H9 (cell line): Measurements from ENCODE around the gene GHR. TPM values are rescaled to one million over a fixed set of nuclear protein-coding genes. Genes with fewer than 3 reads are reported as not detected.

Experiments used
- DNase-seq: peaks from one replicate; pipeline ENCODE4 v3.0.0-alpha.2; 2017
- H2AFZ ChIP-seq: one replicate; pipeline ENCODE4 v1.6.1; 2013; ENCODE audit warnings: mild to moderate bottlenecking, low read length, control low read depth, moderate library complexity
- H2AK5ac ChIP-seq: 2 replicates; pipeline ENCODE4 v1.6.1; 2013; ENCODE audit warnings: low read length, control low read depth, mixed read lengths; ENCODE audit not compliant: insufficient read length
- H2BK120ac ChIP-seq: one replicate; pipeline ENCODE4 v1.6.1; 2013; ENCODE audit warnings: low read depth, mild to moderate bottlenecking, low read length, control low read depth, inconsistent platforms; ENCODE audit not compliant: poor library complexity, severe bottlenecking
- H2BK12ac ChIP-seq: 2 replicates; pipeline ENCODE4 v1.6.1; 2013; ENCODE audit warnings: low read length, control low read depth, mixed read lengths, low read depth; ENCODE audit not compliant: insufficient read length
- H2BK15ac ChIP-seq: 2 replicates; pipeline ENCODE4 v1.6.1; 2013; ENCODE audit warnings: low read depth, low read length, control low read depth
- H2BK20ac ChIP-seq: one replicate; pipeline ENCODE4 v1.6.1; 2013; ENCODE audit warnings: low read depth, mild to moderate bottlenecking, low read length, control low read depth, inconsistent platforms; ENCODE audit not compliant: poor library complexity, severe bottlenecking
- H2BK5ac ChIP-seq: 2 replicates; pipeline ENCODE4 v1.6.1; 2013; ENCODE audit warnings: low read length, control low read depth, mixed read lengths; ENCODE audit not compliant: insufficient read length
- H3K14ac ChIP-seq: 2 replicates; pipeline ENCODE4 v1.6.1; 2013; ENCODE audit warnings: low read length, control low read depth; ENCODE audit not compliant: insufficient read depth
- H3K18ac ChIP-seq: 2 replicates; pipeline ENCODE4 v1.6.1; 2013; ENCODE audit warnings: low read depth, mild to moderate bottlenecking, mixed read lengths, low read length, control low read depth; ENCODE audit not compliant: insufficient read length
- H3K23ac ChIP-seq: 2 replicates; pipeline ENCODE4 v1.6.1; 2013; ENCODE audit warnings: low read length, control low read depth, mixed read lengths, low read depth; ENCODE audit not compliant: insufficient read length
- H3K23me2 ChIP-seq: 2 replicates; pipeline ENCODE4 v1.6.1; 2013; ENCODE audit warnings: low read depth, mild to moderate bottlenecking, mixed read lengths, low read length, control low read depth; ENCODE audit not compliant: insufficient read length, poor library complexity, severe bottlenecking
- H3K27ac ChIP-seq: 2 replicates; pipeline ENCODE4 v1.5.1; 2013; ENCODE audit warnings: low read length, control low read depth, mixed read lengths, low read depth; ENCODE audit not compliant: insufficient read length
- H3K27me3 ChIP-seq: 2 replicates; pipeline ENCODE4 v1.6.1; 2013; ENCODE audit warnings: low read length, control low read depth, inconsistent platforms; ENCODE audit not compliant: insufficient read depth
- H3K4ac ChIP-seq: 2 replicates; pipeline ENCODE4 v1.6.1; 2013; ENCODE audit warnings: low read depth, mild to moderate bottlenecking, control low read depth, inconsistent platforms, low read length, moderate library complexity
- H3K4me1 ChIP-seq: 2 replicates; pipeline ENCODE4 v1.6.1; 2013; ENCODE audit warnings: low read length, control low read depth, inconsistent platforms; ENCODE audit not compliant: insufficient read depth
- H3K4me2 ChIP-seq: 2 replicates; pipeline ENCODE4 v1.6.1; 2013; ENCODE audit warnings: low read length, control low read depth, mixed read lengths; ENCODE audit not compliant: insufficient read length, insufficient read depth
- H3K56ac ChIP-seq: 2 replicates; pipeline ENCODE4 v1.6.1; 2013; ENCODE audit warnings: low read depth, mild to moderate bottlenecking, mixed read lengths, low read length, control low read depth; ENCODE audit not compliant: insufficient read length
- H3K79me1 ChIP-seq: 2 replicates; pipeline ENCODE4 v1.6.1; 2013; ENCODE audit warnings: low read depth, mild to moderate bottlenecking, moderate library complexity, low read length, control low read depth, inconsistent platforms; ENCODE audit not compliant: insufficient read depth, poor library complexity, severe bottlenecking
- H3K79me2 ChIP-seq: 2 replicates; pipeline ENCODE4 v1.6.1; 2013; ENCODE audit warnings: low read length, control low read depth, inconsistent platforms; ENCODE audit not compliant: insufficient read depth
- H3K9ac ChIP-seq: 2 replicates; pipeline ENCODE4 v1.6.1; 2013; ENCODE audit warnings: low read length, control low read depth, mixed read lengths; ENCODE audit not compliant: insufficient read length; ENCODE audit errors: extremely low read depth
- H3K9me3 ChIP-seq: one replicate; pipeline ENCODE4 v1.6.1; 2013; ENCODE audit warnings: low read depth, low read length, inconsistent platforms; ENCODE audit not compliant: control insufficient read depth
- H3T11ph ChIP-seq: one replicate; pipeline ENCODE4 v1.6.1; 2013; ENCODE audit warnings: mild to moderate bottlenecking, low read length, control low read depth, inconsistent platforms
- H4K20me1 ChIP-seq: one replicate; pipeline ENCODE4 v1.6.1; 2013; ENCODE audit not compliant: control insufficient read depth, insufficient read length, insufficient read depth
- H4K5ac ChIP-seq: 2 replicates; pipeline ENCODE4 v1.6.1; 2013; ENCODE audit warnings: low read depth, mild to moderate bottlenecking, mixed read lengths, low read length, control low read depth; ENCODE audit not compliant: insufficient read length
- H4K8ac ChIP-seq: replicated peaks from 2 replicates; pipeline ENCODE4 v1.6.1; 2013; ENCODE audit warnings: low read length, control low read depth, mixed read lengths, low read depth; ENCODE audit not compliant: insufficient read length
- H4K91ac ChIP-seq: 2 replicates; pipeline ENCODE4 v1.6.1; 2013; ENCODE audit warnings: low read depth, mild to moderate bottlenecking, moderate library complexity, mixed read lengths, low read length, control low read depth; ENCODE audit not compliant: insufficient read length
- H3K27ac Mint-ChIP-seq, 3 experiments: 2 replicates in 2 of 3; 3 replicates in 1 of 3; pipeline ENCODE4 v1.8.0; 2020 to 2021; ENCODE audit warnings: mixed read lengths in 3 of 3, mild to moderate bottlenecking in 1 of 3, moderate library complexity in 1 of 3
- H3K27me3 Mint-ChIP-seq: 2 replicates; pipeline ENCODE4 v1.8.0; 2021; ENCODE audit warnings: low read depth, mild to moderate bottlenecking, moderate library complexity, mixed read lengths
- H3K36me3 Mint-ChIP-seq, 3 experiments: 2 replicates in 2 of 3; 3 replicates in 1 of 3; pipeline ENCODE4 v1.8.0; 2020 to 2021; ENCODE audit warnings: low read depth in 3 of 3, mixed read lengths in 3 of 3; ENCODE audit not compliant: insufficient read depth in 1 of 3
- H3K4me1 Mint-ChIP-seq, 2 experiments: 2 replicates each; pipeline ENCODE4 v1.8.0; 2020; ENCODE audit warnings: mixed read lengths in 2 of 2
- H3K4me3 Mint-ChIP-seq, 2 experiments: 2 replicates in 1 of 2; 3 replicates in 1 of 2; pipeline ENCODE4 v1.8.0; 2020 to 2021; ENCODE audit warnings: mild to moderate bottlenecking in 2 of 2, mixed read lengths in 2 of 2, moderate library complexity in 1 of 2
- H3K9me3 Mint-ChIP-seq, 2 experiments: 2 replicates in 1 of 2; 3 replicates in 1 of 2; pipeline ENCODE4 v1.8.0; 2020; ENCODE audit warnings: mild to moderate bottlenecking in 2 of 2, mixed read lengths in 2 of 2, moderate library complexity in 1 of 2
- CTCF ChIP-seq: fragments of 200-600 bp; sonication (generic); conservative IDR thresholded peaks from 3 replicates; pipeline ENCODE4 v1.8.0; 2021; ENCODE audit warnings: antibody characterized with exemption, mild to moderate bottlenecking
- WGBS: extraction: QIAGEN DNeasy Blood & Tissue Kit; methylation state at CpG from one replicate; pipeline ENCODE4 v1.1.7; 2013; ENCODE audit warnings: missing lambda C conversion rate, low lambda C conversion rate, mixed read lengths; ENCODE audit not compliant: insufficient read length; ENCODE audit errors: extremely low coverage; 5-methylcytosine and 5-hydroxymethylcytosine counted together
- total RNA-seq: library from RNA; stranded (reverse); gene quantifications from 2 replicates; pipeline ENCODE4 v1.2.1, GENCODE V29; 2021

Gene GHR
- total RNA-seq, 1 experiment from 2014 or later, result 0.20 TPM

GRCh38 chr5:42636425-42636824 is 213.2 kb downstream of the GHR start:
- H3K18ac ChIP-seq, result no peak overlapping the region
- no peaks in the 10 kb centered on the region for H3K36me3 Mint-ChIP-seq
- TF ChIP-seq CTCF, result peak; percentile 53
- no peak overlapping the region for H3K27ac ChIP-seq
- H3K9ac ChIP-seq, result no peak overlapping the region
- H3K23ac ChIP-seq, result no peak overlapping the region
- H3K9me3 Mint-ChIP-seq, result no peaks in the 10 kb centered on the region
- no peak overlapping the region for H2BK12ac ChIP-seq
- no peak overlapping the region for H3K4me3 Mint-ChIP-seq
- H3K79me2 ChIP-seq, result no peaks in the 10 kb centered on the region
- no CpG with 5 or more reads among the region's 2 CpGs for WGBS
- H3T11ph ChIP-seq, result no peak overlapping the region
- no peak overlapping the region for H3K27ac Mint-ChIP-seq
- no peak overlapping the region for H2BK120ac ChIP-seq
- H2AFZ ChIP-seq, result no peak overlapping the region
- H4K8ac ChIP-seq, result no peak overlapping the region
- no peaks in the 10 kb centered on the region for H3K79me1 ChIP-seq
- no peak overlapping the region for H3K14ac ChIP-seq
- H3K4me2 ChIP-seq, result no peak overlapping the region
- no peaks in the 10 kb centered on the region for H3K9me3 ChIP-seq
- no peak overlapping the region for H3K4ac ChIP-seq
- no peak overlapping the region for H2BK20ac ChIP-seq
- no peak overlapping the region for H4K91ac ChIP-seq
- no peaks in the 10 kb centered on the region for H3K4me1 ChIP-seq
- no peak for DNase-seq
- no peaks in the 10 kb centered on the region for H4K20me1 ChIP-seq
- H3K4me1 Mint-ChIP-seq, result no peaks in the 10 kb centered on the region
- H4K5ac ChIP-seq, result no peak overlapping the region
- no peak overlapping the region for H3K56ac ChIP-seq
- no peak overlapping the region for H2BK15ac ChIP-seq
- H2BK5ac ChIP-seq, result no peak overlapping the region
- no peaks in the 10 kb centered on the region for H3K27me3 Mint-ChIP-seq
- H3K27me3 ChIP-seq, result no peaks in the 10 kb centered on the region
- no peaks in the 10 kb centered on the region for H3K23me2 ChIP-seq
- no peak overlapping the region for H2AK5ac ChIP-seq
